GM19238 (cell line): ENCODE measurements around the gene GAS7.

Experiments used
- DNase-seq: peaks from one replicate; pipeline ENCODE4 v3.0.0; 2011; ENCODE audit warnings: low spot score; ENCODE audit not compliant: insufficient read length

Gene GAS7

GRCh38 chr17:9951803-9952202 is 246.6 kb downstream of the GAS7 start:
- DNase-seq: no peak

- DNase-seq: no peak
Measured at GRCh38 chr17:9948928-9949327, 249.5 kb downstream of the GAS7 start.

- DNase-seq: no peak
Measured at GRCh38 chr17:9944704-9945103, 253.7 kb downstream of the GAS7 start.

- no peak for DNase-seq
Measured at GRCh38 chr17:9943343-9943742, 255.1 kb downstream of the GAS7 start.

- no peak for DNase-seq
Measured at GRCh38 chr17:9942885-9943284, 255.5 kb downstream of the GAS7 start.

- no peak for DNase-seq
Measured at GRCh38 chr17:9941305-9941704, 257.1 kb downstream of the GAS7 start.

GRCh38 chr17:9940841-9941240 is 257.6 kb downstream of the GAS7 start:
- no peak for DNase-seq

- DNase-seq: no peak
Measured at GRCh38 chr17:9938764-9939163, 259.6 kb downstream of the GAS7 start.

- no peak for DNase-seq
Measured at GRCh38 chr17:9937901-9938300, 260.5 kb downstream of the GAS7 start.

- no peak for DNase-seq
Measured at GRCh38 chr17:9937241-9937761, 261.1 kb downstream of the GAS7 start.

- DNase-seq: no peak
Measured at GRCh38 chr17:9936095-9936494, 262.3 kb downstream of the GAS7 start.

- no peak for DNase-seq
Measured at GRCh38 chr17:9935408-9935807, 263.0 kb downstream of the GAS7 start.

GRCh38 chr17:9934331-9934730 is 264.1 kb downstream of the GAS7 start:
- no peak for DNase-seq

- no peak for DNase-seq
Measured at GRCh38 chr17:9932491-9932890, 265.9 kb downstream of the GAS7 start.

GRCh38 chr17:9931144-9931741 is 267.2 kb downstream of the GAS7 start:
- no peak for DNase-seq

- no peak for DNase-seq
Measured at GRCh38 chr17:9929871-9930270, 268.5 kb downstream of the GAS7 start.

- no peak for DNase-seq
Measured at GRCh38 chr17:9928601-9929333, 269.6 kb downstream of the GAS7 start.

GRCh38 chr17:9926150-9926804 is 272.1 kb downstream of the GAS7 start:
- no peak for DNase-seq

GRCh38 chr17:9925457-9925856 is 272.9 kb downstream of the GAS7 start:
- DNase-seq: no peak

GRCh38 chr17:9924735-9925191 is 273.6 kb downstream of the GAS7 start:
- peak; percentile 30 for DNase-seq

GRCh38 chr17:9922012-9922848 is 276.2 kb downstream of the GAS7 start:
- no peak for DNase-seq
